ENCODE data around the gene PWP1.
A peak's percentile ranks its signal among the peaks of the same experiment; 100 is the strongest.

PWP1 gene

GRCh38 chr12:107749083-107749482 is 63.5 kb downstream of the PWP1 start:
- no peak for DNase-seq

- peak; percentile 15 for DNase-seq
These were observed 73.8 kb downstream of the PWP1 start for GRCh38 chr12:107759410-107759809.

- no peak for DNase-seq
These were observed 74.7 kb downstream of the PWP1 start for GRCh38 chr12:107760207-107760808.

GRCh38 chr12:107760809-107761501 is 75.4 kb downstream of the PWP1 start, which contains the start of gene PRDM4:
TSS of gene PRDM4 (minus strand) at chr12:107761137. CDS start at chr12:107760515, 622 bp downstream.
- DNase-seq: peak; percentile 88

GRCh38 chr12:107761502-107761904 is 75.9 kb downstream of the PWP1 start:
- DNase-seq: no peak

Measured in NCI-H510A (cell line).